Measurements from ENCODE around the gene CRTC2.

- TF ChIP-seq PATZ1 (CRISPR knock-in tag; IDR thresholded peaks at IDR 0.05; ENCODE audit: borderline replicate concordance) (no peak), ZNF565 (CRISPR knock-in tag; conservative IDR thresholded peaks at IDR 0.05; ENCODE audit: low read depth) (no peak), ESRRG (CRISPR knock-in tag; IDR thresholded peaks at IDR 0.05) (no peak)
These were observed 29.2 kb upstream of the CRTC2 start for GRCh38 chr1:153987621-153988020.
